ENCODE measurements around the gene EXOC3. TPM values are rescaled to one million over a fixed set of nuclear protein-coding genes. Genes with fewer than 3 reads are reported as not detected.

The EXOC3 gene
- total and polyA plus RNA-seq, 2 of the 4 experiments (the other 2 are of a cell fraction) = 35.1 to 47.5 TPM

GRCh38 chr5:479566-480319 lies 36.8 kb downstream of the EXOC3 start (continued):
- TF ChIP-seq RFX5 (IDR thresholded peaks at IDR 0.05; ENCODE audit: low read depth, low read length) = no peak

- no peak overlapping the region for H3K23ac ChIP-seq (ENCODE audit: low read depth, low read length)
- WGBS, 2 experiments (ENCODE audit: extremely low coverage in 2 of 2, insufficient read length in 1 of 2) = 87% methylated on average over 9 of the region's 23 CpGs; no CpG with 5 or more reads in 1 of the 2 experiments
- no peak overlapping the region for H2BK5ac ChIP-seq (ENCODE audit: low read depth, low read length, poor library complexity, severe bottlenecking)
- in situ Hi-C loops (cut with MboI; ENCODE audit: low sequenced_read_pairs) = no loop called here
- no peaks in the 10 kb centered on the region for H3K4me1 ChIP-seq (ENCODE audit: control insufficient read depth, insufficient read depth, low read length)
- H3K4me3 ChIP-seq (ENCODE audit: insufficient read depth, low read depth, low read length) = no peak overlapping the region
- H3K27ac ChIP-seq (ENCODE audit: insufficient read depth, low read length) = no peak overlapping the region
- no peak overlapping the region for H3K14ac ChIP-seq (replicated peaks; ENCODE audit: low read depth, low read length)
- H3K79me1 ChIP-seq (ENCODE audit: low read depth in 1 of 2, low read length in 2 of 2) = no peaks in the 10 kb centered on the region
- no peak overlapping the region for H2BK120ac ChIP-seq (ENCODE audit: low read depth, low read length)
- intact Hi-C loops (cut with micrococcal nuclease) = no loop called here
- dilution Hi-C loops (cut with HindIII; ENCODE audit: low sequenced_read_pairs, unreplicated experiment) = no loop called here
- DNase-seq (no peak), ATAC-seq (ENCODE audit: low read depth) (no peak)
- no TSS peak for BruUV-seq (replicated peaks)
- ChIA-PET POLR2A (ENCODE audit: unreplicated experiment) (no interaction called here), CTCF (no interaction called here)
- H3K4me2 ChIP-seq (ENCODE audit: low read depth, low read length) = no peak overlapping the region
- H3K36me3 ChIP-seq (ENCODE audit: control insufficient read depth, insufficient read depth, low read length) = no peaks in the 10 kb centered on the region
- H3K9me1 ChIP-seq (ENCODE audit: insufficient read depth, low read length) = no peaks in the 10 kb centered on the region
- no peak overlapping the region for H2BK20ac ChIP-seq (ENCODE audit: low read depth, low read length)
- no peaks in the 10 kb centered on the region for H3K9me3 ChIP-seq (ENCODE audit: control insufficient read depth, insufficient read depth, low read length)
- H2AK5ac ChIP-seq (ENCODE audit: low read depth, low read length) = no peak overlapping the region
- H4K91ac ChIP-seq (ENCODE audit: insufficient read depth, low read depth, low read length) = no peak overlapping the region
- no peak overlapping the region for H3K56ac ChIP-seq (ENCODE audit: extremely low read depth, insufficient read depth, low read length)
- TF ChIP-seq USF2 (IDR thresholded peaks at IDR 0.05; ENCODE audit: low read depth, low read length) = no peak
- no peak for TF ChIP-seq CEBPB (IDR thresholded peaks at IDR 0.05; ENCODE audit: low read depth, low read length)
- TF ChIP-seq MXI1 (IDR thresholded peaks at IDR 0.05; ENCODE audit: borderline replicate concordance, low read depth, low read length) = no peak
- TF ChIP-seq RAD21 (IDR thresholded peaks at IDR 0.05; ENCODE audit: low read length) = no peak
- no peak for TF ChIP-seq MAZ (IDR thresholded peaks at IDR 0.05; ENCODE audit: borderline replicate concordance, low read depth, low read length)
- TF ChIP-seq MAFK (IDR thresholded peaks at IDR 0.05; ENCODE audit: low read depth, low read length) = no peak
- H4K5ac ChIP-seq (ENCODE audit: low read depth, low read length) = no peak overlapping the region
- no peak overlapping the region for H3K4ac ChIP-seq (ENCODE audit: low read depth, low read length)
- H3K18ac ChIP-seq (ENCODE audit: low read depth, low read length) = no peak overlapping the region
- H4K8ac ChIP-seq (ENCODE audit: low read depth in 2 of 2, low read length in 2 of 2) = no peak overlapping the region
- H4K20me1 ChIP-seq (ENCODE audit: insufficient read depth, low read length) = no peaks in the 10 kb centered on the region; the same call in 1 of the 2 replicates
- H3K27me3 ChIP-seq (ENCODE audit: control insufficient read depth, insufficient read depth, low read length) = peaks cover 2% of the 10 kb centered on the region; the same call in 1 of the 2 replicates
- H2AFZ ChIP-seq (replicated peaks; ENCODE audit: low read length, poor library complexity) = no peak overlapping the region
- H2AK9ac ChIP-seq (replicated peaks; ENCODE audit: low read depth, low read length, poor library complexity) = no peak overlapping the region
- no peak overlapping the region for H3K9ac ChIP-seq (ENCODE audit: low read depth, low read length)
- H2BK15ac ChIP-seq (ENCODE audit: low read depth, low read length) = no peak overlapping the region
Observed at GRCh38 chr5:481347-481746, 38.4 kb downstream of the EXOC3 start.
